HG03175 (cell line): ENCODE data around the gene PMS1.
"Not testable (repeated sequence)": the region's sequence is repeated elsewhere in the genome, so short reads cannot be mapped to it uniquely, and the experiment has no call there.

Source experiments
- ATAC-seq: cut with Tn5 transposase; IDR thresholded peaks from one replicate; pipeline ENCODE4 v1.9.1; 2021; ENCODE audit warnings: mild to moderate bottlenecking, moderate library complexity; ENCODE audit not compliant: unreplicated experiment

The PMS1 gene

DNA sequence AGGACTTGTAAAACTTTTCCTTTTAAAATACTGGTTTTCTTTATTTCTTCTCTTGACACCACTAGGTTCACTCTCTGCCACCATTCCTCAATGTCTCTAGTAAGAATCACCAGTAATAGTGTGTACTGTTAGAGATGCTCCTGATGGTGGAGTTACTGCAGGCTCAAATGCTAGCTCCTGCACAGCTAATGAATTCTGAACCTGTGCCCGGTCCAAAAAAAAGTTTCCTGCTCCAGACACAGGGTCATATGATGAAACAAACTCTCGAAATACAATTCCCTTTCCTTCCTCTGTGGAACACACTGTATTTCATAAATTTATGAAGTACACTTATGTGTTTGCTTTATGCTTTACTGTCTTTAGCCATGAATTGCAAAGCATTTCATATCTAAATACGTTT, 19.2 kb downstream of the PMS1 start:
- ATAC-seq: no peak

DNA sequence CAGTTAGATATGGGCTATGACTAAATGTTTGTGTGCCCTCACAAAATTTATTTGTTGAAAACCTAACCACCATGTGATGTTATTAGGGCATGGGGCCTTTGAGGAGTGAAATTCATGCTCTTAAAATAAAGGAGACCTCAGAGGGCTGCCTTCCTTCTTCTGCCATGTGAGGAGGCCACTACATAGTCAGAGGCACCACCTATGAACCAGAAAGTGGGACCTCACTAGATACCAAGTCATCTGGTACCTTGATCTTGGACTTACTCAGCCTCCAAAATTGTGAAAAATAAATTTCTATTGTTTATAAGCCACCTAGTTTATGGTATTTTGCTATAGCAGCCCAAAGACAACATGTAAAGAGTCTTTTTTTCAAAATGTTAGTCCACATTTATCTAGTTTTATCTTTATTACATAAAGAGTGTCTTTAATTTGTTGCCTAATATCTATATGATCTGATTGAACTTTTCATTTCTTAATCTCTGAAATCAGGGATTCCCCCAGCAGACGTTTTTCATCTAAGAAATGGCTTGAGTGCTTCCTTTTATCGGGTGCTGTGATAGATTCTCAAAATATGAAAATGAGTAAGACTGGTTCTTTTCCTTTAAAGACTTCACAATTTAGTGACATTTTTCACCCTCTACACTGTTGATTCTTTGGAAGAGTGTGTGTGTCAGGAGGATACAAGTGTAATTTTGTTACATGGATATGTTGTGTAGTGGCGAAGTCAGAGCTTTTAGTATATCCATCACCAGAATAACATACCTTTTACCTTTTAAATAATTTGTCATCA, 34.2 kb downstream of the PMS1 start:
- ATAC-seq: no peak

DNA sequence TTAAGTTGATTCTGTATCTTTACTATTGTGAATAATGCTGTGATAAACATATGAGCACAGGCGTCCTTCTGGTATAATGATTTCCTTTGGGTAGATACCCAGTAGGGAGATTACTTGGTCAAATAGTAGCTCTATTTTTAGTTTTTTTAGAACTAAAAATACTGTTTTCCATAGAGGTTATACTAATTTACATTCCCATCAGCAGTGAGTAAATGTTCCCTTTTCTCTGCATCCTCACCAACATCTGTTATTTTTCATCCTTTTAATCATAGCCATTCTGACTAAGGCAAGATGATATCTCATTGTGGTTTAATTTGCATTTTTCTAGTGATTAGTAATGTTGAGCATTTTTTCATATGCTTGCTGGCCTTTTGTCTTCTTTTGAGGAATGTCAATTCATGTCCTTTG, 35.1 kb downstream of the PMS1 start:
- ATAC-seq: no peak

DNA sequence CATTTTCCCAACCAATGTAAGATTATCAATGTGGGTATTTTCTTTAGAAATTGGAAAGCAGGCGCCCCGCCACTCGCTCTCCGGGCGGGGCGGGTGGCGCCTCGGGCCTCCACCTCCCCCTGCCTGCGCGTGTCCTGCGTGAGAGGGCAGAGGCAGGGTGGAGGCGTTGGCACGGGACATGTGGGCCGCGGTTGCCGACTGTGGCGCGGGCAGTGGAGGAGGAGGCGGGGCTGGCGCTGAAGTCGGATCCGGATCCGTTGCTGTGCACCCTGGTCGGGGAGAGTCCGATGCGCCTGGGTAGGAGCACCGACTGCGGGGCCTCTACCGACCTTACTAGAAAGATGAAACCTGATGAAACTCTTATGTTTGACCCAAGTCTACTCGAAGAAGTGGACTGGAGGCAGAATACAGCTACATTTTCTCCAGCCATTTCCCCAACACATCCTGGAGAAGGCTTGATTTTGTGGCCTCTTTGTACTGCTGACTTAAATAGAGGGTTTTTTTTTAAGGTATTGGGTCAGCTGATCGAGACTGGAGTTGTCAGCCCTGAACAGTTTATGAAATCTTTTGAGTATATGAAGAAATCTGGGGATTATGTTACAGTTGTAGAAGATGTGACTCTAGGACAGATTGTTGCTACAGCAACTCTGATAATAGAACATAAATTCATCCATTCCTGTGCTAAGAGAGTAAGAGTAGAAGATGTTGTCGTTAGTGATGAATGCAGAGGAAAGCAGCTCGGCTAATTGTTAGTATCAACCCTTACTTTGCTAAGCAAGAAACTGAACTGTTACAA, 37.9 kb downstream of the PMS1 start:
- no peak for ATAC-seq

DNA sequence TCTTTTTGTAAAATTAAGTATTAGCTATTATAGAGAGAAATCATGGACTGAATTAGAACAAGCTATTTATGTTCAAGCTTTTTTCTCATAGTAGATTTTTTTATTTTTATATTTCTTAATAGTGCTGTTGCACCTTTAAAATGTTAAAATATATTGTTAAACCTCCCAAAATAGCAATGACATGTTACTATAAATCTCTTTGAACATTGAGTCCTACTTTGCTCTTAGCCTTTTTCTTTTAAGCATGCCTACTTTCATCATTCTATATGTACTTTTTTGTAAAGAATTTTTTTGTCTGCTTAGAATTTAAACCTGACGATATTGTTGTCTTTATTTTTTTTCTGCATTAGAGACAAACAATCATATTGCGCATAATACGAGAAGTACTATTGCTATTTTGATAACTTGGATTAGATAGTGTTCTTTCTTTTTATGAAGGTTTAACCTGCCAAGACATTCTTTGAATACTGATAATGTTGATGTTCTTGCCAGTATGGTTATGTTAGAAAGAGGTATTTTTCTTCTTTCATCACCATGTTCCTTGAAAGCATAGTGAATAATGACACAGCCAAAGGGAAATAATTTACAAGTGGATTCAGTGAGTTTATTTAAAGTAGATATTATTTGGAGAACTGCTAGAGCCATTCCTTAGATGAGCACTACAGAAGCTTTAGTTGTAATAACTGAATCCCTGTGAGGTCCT, 40.6 kb downstream of the PMS1 start:
- no peak for ATAC-seq

DNA sequence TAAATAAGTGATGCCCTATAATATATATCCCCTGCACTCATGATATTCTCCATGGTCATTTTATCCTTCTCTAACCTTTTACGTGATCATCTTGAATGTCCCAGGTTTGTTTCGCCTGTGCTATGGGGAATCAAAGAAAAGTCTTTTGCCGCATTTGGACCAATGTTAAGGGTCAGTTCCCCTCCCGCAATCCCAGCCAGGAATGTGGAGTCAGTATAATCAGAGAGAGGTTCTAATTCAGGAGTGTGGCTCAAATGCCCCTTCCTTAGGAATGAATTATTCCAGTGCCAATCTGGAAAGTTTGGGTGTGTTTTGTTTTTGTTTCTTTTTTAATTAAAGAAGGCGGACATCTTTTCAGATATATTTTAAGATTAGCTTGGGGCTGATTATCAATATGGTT, 41.8 kb downstream of the PMS1 start:
- ATAC-seq: no peak

DNA sequence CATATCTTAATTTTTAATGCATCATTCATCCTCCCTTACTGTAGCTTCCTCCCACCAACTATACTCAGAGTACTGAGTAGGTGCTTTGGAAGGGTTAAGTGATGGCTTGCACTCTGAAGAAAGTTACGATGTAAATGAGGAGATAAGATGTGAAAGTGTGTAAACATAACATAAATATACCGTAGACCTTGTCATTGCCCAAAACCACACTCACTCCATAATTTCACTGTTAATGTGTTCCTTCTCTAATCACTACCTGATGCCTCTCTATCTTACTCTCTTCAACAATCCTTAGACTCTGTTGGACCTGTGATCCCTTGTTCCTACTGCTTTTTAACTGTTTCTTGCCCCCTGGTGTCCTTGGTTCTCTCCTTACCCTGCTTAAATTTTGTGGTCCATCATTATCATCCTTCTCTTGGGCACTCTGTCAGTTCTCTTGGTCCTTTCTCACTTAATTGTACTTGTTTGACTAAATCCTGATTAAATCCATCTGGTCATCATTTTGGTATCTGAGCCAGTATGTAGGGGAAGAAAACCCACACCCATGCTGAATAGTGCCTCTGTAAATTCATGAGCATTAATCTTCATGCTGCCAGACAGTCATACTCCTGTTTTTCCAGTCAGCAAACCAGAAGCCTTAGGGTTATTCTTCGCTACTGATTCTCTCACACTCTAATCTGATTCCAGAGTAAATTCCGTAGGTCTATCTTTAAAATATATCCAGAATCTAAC, 45.0 kb downstream of the PMS1 start:
- ATAC-seq: no peak

DNA sequence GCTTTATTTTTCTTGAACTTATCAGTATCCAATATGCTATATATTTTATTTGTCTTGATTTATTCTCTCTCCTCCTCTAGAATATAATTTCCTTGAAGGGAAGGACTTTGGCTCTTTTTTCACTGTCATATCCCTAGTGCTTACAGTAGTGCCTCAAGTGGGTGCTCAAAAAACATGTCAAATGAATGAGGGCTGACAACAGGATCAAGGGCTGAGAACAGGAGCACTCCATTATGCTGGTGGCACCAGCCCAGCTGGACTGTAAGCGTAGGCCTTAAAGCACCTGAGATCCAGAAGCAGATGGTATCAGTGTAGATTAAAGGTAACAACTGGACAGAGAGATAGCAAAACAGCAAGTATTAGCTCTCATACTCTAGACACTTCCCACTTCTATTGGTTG, 46.3 kb downstream of the PMS1 start:
- ATAC-seq: no peak

DNA sequence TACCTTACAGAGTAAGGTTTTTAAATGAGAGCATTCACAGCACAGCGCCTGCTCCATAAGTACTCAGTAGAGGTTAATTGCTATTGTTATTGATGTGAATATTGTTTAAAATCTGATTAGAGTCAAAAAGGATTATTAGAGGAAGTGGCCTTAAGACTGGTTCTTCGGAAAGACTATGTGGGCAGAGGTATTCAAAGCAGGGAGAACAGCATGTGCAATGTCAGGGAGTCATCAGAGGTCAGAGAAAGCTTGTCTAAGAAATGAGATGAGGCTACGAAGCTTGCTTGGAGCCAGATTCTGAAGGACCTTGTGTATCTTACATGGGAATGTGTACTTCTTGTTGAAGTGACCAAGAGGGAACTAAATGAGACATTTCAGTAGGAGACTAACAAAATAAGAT, 49.8 kb downstream of the PMS1 start:
- no peak for ATAC-seq

DNA sequence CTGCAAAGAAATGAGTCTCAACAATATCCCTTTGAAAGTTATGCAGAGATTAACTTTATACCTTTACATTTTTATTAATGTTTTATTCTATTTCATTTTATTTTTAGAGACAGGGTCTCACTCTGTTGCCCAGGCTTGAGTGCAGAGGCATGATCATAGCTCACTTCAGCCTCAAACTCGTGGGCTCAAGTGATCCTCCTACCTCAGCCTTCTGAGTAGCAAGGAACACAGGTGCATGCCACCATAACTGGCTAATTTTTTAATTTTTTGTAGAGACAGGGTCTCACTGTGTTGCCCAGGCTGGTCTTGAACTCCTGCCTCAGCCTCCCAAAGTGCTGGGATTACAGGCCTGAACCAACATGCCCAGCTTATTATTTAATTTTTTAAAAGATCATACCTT, 50.4 kb downstream of the PMS1 start:
- not testable (repeated sequence) for ATAC-seq

DNA sequence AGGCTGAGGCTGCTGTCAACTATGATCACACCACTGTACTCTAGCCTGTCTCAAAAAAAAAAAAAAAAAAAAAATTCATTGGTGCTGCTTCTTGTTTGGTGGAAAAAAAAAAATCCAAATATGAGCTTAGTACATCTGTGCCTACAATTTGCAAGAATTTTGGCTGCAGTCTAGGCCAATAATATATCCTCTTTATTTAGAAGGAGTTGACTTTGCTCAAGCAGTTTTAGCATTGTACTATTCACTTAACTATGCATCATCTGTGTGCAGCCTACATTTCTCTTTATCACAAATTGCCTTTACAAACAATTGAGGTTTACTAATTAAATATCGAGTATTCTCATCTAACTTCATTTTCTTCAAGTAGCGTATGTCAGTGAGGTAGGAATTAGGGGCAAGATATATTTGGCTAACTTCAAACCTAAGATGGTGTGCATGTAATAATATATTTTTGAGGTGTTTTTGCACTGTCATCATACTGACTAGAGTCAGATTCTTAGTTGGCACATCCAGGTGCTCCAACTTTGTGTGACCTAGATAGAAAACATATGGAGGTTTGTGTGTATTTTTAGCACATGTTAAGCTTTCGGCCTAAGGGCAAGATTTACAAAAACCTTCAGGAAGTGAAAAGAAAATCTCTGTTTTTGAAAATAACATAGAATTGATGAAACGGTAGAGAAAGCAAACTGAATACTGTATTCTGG, 51.8 kb downstream of the PMS1 start:
- no peak for ATAC-seq

DNA sequence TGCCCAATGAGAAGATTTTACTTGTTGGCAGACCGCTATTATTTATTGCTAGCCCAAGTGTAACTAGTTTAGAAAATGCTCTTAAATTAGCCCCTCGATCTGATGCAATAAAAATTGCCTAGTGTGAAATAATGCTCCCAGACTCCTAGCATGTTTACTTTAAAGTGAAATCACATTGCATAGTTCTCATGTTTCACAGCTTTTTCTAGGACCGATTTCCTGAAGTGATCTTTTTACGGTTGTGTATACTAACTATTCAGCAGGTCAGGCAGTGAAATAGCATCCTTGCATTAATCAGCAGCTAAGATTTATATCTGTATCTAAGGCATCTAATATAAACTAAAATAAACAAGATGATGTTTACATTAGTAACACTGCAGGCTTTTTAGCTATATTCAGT, 52.4 kb downstream of the PMS1 start:
- no peak for ATAC-seq

DNA sequence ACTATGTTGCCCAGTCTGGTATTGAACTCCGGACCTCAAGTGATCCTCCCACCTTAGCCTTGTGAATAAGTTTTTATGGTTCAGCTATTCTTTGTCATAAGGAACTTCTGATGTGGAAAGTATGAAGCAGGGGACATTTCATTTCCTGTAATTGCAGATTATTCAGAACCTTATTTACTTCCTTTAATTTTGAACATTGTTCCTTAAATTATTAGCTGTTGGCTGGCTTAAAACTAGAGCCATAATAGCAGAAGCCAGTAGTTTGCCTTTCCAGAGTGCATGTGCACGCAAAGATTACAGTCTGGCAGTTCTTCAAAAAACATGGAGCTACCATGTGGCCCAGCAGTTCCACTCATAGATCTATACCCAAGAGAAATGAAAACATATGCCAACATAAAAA, 53.1 kb downstream of the PMS1 start:
- no peak for ATAC-seq

DNA sequence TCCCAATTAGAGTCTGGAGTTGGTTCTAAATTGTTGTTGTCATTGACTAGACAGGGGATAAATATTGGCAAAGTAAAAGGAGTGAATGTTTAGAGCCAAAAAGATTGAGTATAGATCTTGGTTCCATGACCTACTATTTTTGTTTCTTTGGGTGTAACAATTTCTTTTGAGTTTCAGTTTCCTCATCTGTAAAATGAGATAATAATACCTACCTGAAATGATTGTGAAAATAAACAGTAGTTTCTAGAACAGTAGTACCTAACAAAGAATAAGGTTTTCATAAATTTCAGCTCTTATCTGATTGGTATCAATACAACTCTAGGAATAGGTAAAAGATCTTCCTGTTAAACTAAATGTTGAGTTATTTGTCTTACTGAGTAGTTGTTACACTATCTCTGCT, 56.8 kb downstream of the PMS1 start:
- ATAC-seq: no peak

DNA sequence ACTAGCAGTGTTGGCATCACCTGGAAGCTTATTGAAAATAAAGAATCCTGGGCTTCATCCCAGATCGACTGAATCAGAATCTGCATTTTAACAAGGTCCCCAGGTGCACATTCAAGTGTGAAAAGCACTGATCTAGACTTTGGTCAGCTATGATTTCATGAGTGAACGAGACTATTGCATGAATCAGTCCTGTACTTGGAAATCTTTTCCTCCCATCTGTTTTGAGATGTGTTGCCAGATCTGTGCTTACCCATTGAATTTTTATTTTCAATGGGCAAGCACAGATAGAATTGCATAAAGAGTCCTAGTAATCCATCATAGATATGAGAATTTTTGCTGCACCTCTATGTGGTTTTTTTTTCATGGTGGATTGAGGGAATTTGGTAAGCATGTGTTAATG, 64.0 kb downstream of the PMS1 start:
- no peak for ATAC-seq

DNA sequence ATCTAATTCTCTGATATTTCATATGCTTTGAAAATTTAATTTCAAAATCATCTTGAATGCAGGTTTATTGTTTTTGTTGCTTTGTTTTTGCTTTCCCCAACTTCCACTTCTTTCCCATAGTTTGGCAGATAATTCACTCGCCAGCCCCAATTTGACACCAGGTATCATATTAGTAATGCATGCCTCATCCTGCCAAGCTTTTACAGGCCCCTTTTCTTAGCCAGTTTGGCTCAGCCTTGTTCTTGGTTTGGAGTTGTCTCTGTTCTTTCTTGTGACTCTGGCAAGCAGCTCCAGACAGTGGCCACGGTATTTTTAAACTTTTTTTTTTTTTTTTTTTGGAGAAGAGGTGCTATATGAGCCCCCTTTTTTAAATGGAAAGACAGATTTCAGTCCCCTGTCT, 65.3 kb downstream of the PMS1 start:
- ATAC-seq: no peak

DNA sequence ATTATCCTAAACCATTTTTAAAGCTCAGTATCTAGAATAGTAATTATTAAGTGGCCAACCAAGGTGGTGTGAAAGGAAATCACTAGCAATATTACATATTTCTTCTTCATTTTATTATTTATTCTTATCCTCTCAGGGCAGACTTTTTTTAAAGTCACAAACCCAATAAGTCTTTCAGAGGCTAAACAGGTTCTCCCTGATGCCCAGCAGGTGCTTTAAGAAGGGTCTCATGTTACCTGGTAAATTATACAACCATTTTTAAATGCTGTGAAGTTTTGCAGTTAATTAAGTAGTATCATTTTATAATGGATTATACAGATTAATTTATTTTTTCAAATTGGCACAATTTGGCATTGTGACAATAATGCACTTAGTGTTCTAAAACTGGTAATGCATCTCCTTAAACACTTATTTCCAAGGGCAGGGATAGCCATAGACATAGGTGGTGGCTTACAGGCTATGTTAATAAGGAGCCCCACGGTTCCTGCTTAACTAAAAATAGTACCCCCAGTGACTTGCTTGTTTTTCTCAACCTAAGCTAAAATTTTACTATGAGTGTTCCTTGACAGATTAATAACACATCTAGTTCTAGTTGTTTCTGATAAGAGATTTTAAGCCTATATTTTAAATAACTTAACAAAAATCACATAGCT, 67.0 kb downstream of the PMS1 start:
- no peak for ATAC-seq

DNA sequence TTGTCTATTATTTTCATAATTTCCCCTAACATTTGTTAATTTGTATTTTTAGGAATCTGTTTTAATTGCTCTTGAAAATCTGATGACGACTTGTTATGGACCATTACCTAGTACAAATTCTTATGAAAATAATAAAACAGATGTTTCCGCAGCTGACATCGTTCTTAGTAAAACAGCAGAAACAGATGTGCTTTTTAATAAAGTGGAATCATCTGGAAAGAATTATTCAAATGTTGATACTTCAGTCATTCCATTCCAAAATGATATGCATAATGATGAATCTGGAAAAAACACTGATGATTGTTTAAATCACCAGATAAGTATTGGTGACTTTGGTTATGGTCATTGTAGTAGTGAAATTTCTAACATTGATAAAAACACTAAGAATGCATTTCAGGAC, 69.9 kb downstream of the PMS1 start:
- ATAC-seq: no peak

DNA sequence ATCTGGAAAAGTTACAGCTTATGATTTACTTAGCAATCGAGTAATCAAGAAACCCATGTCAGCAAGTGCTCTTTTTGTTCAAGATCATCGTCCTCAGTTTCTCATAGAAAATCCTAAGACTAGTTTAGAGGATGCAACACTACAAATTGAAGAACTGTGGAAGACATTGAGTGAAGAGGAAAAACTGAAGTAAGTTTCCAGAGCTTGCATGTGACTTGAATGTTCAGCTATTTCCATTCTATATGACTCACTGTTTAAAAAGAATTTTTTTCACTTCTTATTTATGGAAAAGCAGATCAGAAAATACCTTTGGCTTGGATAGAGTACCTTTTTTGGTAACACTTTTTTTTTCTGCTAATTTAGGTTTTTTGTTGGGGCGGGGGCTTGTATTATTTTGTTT, 70.7 kb downstream of the PMS1 start:
- ATAC-seq: no peak

DNA sequence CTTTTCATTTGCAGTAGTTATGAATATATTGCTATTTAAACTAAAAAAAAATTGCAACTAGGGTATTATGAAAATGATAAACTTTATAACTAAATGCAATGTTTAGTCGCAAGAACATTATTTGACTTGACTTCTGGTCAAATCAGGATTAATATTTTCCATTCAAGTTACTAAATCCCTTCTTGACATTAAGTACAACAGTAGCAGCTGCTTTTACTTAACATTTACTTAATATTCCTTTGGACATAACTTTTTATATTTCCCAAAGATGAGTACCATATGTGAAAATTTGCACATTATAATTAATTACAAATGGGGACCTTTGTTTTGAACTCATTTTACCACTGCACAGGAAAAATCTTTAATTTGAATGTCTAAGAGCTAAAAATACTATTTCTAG, 74.0 kb downstream of the PMS1 start:
- no peak for ATAC-seq
